Measurements from ENCODE around the gene UST. TPM values are rescaled to one million over a fixed set of nuclear protein-coding genes. Genes with fewer than 3 reads are reported as not detected.
"Not testable (repeated sequence)": the region's sequence is repeated elsewhere in the genome, so short reads cannot be mapped to it uniquely, and the experiment has no call there.

Gene UST
- total RNA-seq, 1 experiment from 2014 or later = 14.0 TPM

GRCh38 chr6:148764259-148765020 lies 17.6 kb downstream of the UST start:
- not testable (repeated sequence) for DNase-seq (ENCODE audit: low read depth)

DNA sequence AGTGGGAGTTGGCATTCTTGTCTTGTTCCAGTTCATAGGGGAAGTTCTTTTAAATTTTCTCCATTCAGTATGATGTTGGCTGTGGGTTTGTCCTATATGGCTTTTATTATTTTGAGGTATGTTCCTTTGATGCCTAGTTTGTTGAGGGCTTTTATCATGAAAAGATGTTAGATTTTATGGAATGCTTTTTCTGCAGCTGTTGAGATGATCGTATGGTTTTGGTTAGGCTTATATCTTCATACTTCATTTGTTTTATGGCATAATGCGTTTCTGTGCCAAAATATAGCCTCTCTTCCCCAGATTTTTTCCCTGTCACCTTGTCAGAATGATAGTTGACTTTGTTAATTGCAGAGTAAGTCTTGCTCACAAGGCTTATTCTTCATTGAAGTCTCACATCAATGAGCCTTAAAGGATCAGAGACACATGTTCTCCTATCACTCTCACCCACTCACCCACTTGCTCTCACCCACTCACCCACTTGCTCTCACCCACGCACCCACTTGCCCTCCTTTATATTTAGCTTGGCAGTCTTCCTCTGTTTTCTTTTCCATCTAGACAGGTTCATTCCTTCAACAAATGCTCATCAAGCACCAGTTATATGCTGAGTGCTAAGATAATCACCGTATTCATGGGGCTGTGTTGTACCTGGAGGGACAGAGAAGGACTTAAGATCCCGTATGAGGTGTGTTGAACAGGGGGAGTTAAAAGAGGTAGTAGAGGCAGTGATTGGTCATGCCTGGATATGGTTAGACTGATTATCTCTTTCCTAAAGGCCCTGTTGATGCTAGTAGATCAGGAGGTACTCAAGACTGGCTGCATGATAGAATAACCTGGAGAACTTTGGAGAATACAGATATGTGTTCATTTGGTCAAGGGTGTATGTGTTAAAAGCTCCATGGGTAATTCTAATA lies 19.3 kb downstream of the UST start:
- no peak for DNase-seq (ENCODE audit: low read depth)

DNA sequence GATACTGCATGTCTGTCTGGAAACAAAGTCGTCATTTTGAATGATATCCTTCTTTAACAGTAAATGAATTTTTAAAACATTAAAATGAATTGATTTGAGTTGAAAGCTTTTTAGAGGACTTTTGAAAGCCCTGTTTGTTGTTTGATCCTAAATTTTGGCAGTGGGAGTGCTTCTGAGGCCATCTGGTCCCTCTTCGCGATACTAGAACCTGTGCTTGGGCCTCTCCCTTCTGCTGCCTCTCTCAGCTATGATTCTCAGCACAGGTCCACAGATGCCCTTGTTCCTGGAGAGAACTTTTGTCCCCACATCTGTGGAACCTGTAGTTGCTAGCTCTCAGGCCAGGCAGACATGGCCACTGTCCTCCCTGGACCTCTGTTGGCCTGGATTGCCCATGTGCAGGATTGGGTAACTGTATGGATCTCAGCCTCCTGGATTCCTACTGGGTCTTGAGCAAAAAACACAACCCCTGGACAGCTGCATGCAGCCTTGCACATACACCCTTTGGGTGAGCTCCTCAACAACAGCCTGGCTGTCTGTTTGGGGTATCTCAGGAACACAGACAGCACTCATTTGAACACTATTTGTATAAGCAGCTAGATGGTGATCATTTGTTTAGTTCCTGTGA lies 21.9 kb downstream of the UST start:
- DNase-seq (ENCODE audit: low read depth) = no peak

GRCh38 chr6:148769304-148769968 lies 22.6 kb downstream of the UST start:
- DNase-seq (ENCODE audit: low read depth) = no peak

DNA sequence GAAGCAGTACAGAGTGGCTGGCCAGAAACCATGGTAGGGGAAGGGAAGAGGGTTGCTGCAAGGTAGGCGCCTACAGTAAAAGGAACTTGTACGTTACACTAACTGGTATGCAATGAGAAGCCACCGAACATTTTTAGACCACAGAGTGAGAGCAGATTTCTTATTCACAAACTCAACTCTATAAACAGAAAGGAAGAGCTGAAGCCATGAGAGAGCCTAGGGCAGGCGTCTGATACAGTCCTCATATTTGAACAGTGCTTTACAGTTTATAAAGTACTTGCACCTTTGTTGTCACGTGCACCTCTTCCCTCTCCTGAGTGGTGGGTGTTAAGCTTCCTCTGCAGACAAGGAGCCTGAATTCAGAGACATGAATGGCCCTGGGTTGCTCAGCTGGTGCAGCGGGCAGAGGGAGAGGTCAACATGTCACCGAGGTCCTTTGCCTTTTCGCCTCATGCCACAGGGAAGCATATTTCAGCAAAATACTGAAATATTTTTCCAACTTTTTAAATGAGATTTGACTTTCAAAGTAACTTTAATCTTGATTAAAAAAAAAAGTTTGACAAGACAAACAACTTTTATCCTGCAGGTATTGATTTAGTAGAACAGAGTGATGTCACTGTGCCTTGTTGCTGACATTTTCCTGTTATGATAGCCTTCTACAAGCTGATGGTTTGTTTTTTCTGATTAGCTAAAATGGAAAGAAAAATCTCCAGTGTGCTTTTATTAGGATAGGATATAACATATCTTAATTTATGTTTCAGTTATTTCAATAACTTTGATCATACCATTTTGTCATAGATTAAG lies 23.8 kb downstream of the UST start:
- DNase-seq (ENCODE audit: low read depth) = no peak

DNA sequence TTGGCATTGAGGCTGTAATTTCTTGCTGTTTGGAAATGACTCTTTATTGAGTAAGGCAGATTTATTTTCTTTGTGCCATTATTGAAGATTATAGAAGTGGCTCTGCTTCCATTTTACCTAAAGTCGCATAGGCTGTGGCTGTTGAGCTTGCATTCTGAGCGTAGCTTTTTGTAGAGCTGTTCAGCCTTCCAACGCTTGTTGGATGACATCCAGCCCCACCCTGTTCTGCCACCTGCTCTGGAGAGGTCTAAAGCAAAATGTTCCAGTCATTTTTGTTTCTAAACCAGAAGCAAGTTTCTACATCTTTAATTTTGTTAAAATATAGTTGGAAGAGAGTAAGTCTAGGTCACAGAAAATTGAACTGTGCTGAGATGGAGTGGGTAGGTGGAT lies 24.4 kb downstream of the UST start:
- no peak for DNase-seq (ENCODE audit: low read depth)

DNA sequence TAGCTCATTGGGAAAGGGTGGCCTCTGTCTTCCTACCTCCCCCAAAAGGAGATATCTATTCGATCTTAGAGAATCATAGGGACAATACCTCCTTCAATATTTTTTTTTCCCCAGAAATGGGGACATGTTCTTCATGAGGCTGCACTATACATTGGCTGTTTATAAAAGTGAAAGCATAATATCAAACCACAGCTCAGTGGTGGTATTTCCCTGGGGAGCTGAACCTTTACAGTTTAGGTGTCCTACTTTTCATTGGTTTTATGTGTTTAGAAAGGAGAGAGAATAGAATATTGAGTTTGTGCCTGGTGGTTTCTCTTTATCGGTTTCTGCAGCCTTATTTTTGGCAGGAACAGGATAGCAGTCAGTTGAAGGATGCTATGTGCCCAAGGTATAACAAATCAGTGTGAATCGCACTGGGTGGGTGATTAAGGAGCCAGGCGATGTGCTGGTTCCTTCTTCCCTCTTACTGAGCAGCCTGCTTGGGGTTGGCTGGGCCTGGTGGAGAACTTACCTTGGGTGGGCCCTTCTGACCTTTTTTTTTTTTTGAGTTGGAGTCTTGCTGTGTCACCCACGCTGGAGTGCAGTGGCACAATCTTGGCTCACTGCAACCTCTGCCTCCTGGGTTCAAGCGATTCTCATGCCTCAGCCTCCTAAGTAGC lies 25.2 kb downstream of the UST start:
- no peak for DNase-seq (ENCODE audit: low read depth)

- no peak for DNase-seq (ENCODE audit: low read depth)
Observed at GRCh38 chr6:148775161-148775560, 28.3 kb downstream of the UST start.

GRCh38 chr6:148776321-148777308 lies 29.8 kb downstream of the UST start:
- peak; percentile 79 for DNase-seq (ENCODE audit: low read depth)

DNA sequence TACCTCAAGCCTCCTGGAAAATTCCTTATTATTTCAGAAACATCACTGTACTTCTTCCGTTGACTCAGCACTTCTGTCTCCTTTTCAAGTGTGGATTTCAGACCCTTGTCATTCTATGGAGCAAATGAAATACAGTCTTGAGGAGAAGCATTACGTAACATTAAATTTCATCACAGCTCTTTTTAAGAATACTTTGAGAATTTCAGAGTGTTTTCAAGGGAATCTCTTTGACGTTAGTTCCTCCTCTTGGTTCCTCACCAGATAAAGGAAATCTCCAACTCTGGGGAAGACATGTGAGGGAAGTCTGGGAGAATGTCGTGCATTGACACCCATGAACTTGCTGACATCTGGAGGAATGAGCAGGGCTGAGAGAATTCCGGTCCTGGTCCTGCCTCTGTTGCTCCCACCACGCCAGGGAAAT lies 32.3 kb downstream of the UST start:
- DNase-seq (ENCODE audit: low read depth) = no peak

GRCh38 chr6:148780423-148780822 lies 33.6 kb downstream of the UST start:
- not testable (repeated sequence) for DNase-seq (ENCODE audit: low read depth)

GRCh38 chr6:148780918-148781436 lies 34.1 kb downstream of the UST start:
- DNase-seq (ENCODE audit: low read depth) = no peak

- DNase-seq (ENCODE audit: low read depth) = no peak
Observed at GRCh38 chr6:148789948-148790347, 43.1 kb downstream of the UST start.

DNA sequence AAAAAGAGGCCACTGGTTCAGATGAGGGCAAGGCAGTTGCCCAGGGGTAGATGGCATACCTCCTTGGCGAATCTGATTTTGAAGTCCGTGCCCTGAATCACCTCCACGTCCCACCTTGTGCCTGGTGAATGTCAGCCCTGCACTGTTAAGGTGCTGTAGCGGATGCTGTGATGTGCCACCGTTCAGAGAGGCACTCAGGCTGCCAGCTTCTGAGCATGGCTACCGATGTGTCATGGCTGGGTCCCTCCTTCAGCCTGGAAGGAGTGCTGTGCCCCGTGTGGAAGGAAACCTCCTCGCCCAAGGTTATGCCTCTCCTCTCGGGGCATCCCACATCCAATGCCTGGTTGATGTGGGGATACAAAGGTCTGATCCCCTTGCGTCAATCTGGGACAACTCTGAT lies 43.6 kb downstream of the UST start:
- DNase-seq (ENCODE audit: low read depth) = no peak

- no peak for DNase-seq (ENCODE audit: low read depth)
Observed at GRCh38 chr6:148790817-148791216, 44.0 kb downstream of the UST start.

DNA sequence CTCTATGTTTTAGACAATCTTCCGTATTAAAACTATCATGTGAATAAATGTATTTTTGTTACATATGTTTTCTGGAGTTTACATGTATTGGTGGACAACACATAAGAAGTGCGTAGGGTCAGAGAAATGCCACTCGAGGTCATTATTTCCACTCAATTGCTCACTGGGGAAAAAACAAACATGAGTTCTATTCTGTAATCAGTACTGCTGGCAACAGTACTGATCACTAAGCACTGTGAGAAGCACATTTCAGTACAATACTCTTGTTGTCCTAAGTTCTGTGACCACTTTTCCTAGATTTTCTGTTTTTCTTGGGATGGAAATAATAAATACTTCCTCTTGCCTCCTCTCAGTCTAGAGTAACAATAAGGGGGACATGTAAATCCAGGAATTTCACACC lies 44.5 kb downstream of the UST start:
- no peak for DNase-seq (ENCODE audit: low read depth)

GRCh38 chr6:148793721-148794120 lies 46.9 kb downstream of the UST start:
- DNase-seq (ENCODE audit: low read depth) = no peak

- peak; percentile 3 for DNase-seq (ENCODE audit: low read depth)
Observed at GRCh38 chr6:148794797-148795196, 48.0 kb downstream of the UST start.

DNA sequence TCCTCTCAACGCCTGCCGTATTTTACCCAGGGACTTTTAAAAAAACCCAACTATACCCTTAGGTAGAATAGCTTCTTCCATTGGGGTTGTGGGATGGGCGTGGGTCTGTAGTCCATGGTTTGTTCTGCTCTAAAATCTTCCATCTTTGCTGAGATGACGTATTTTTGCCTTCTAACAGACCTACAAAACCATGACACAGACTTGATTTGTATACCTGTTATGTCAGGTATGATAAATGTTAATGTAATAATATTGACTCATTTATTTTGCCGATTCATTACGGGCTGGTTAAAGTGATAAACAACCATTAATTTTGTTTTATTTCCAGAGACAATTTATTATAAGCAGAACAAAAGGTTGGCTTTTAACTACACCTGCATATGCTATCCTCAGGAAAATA lies 48.7 kb downstream of the UST start:
- no peak for DNase-seq (ENCODE audit: low read depth)
